ENCODE measurements around the gene RAD51. TPM values are rescaled to one million over a fixed set of nuclear protein-coding genes. Genes with fewer than 3 reads are reported as not detected.

Gene RAD51
- total and polyA plus RNA-seq, 7 experiments from 2014 or later = 0.34 to 51.5 (median 0.66) TPM

GRCh38 chr15:40770147-40770721 lies 75.3 kb downstream of the RAD51 start:
- H3K4me1 ChIP-seq (ENCODE audit: control insufficient read depth in 2 of 2, insufficient read depth in 2 of 2, low read length in 2 of 2) = peaks cover 3 to 20% of the 10 kb centered on the region in 2 donors
- Mint-ChIP-seq H3K9me3 (no peaks in the 10 kb centered on the region), H3K27me3 (no peaks in the 10 kb centered on the region), H3K4me1 (peaks cover 22 to 39% (median 28%) of the 10 kb centered on the region in 7 donors), H3K4me3 (peak overlapping the region in 8 of 10 donors; percentile 29 to 73 (median 58)), H3K27ac (peak overlapping the region; percentile 80 to 93 (median 88)), H3K36me3 (peaks cover 0 to 16% (median 8%) of the 10 kb centered on the region in 5 donors)
- ATAC-seq (no peak), DNase-seq (no peak)
- H3K4me3 ChIP-seq (ENCODE audit: low read length) = no peak overlapping the region
- ChIA-PET CTCF (interaction anchor here (0.7 to 2.1 kb wide), 3 partner anchors 12 to 26 kb away, joined by 3 to 10 read pairs (median 6); no protein-coding TSS in a partner anchor), POLR2A (interaction anchor here (2.7 kb wide), 1 partner anchor 75 kb away, joined by 13 read pairs; the partner anchor contains the start of gene RAD51)
- intact Hi-C loops (cut with micrococcal nuclease) = no loop called here
- no peaks in the 10 kb centered on the region for H3K27me3 ChIP-seq (ENCODE audit: control insufficient read depth in 2 of 2, insufficient read depth in 2 of 2, low read length in 2 of 2)
- peaks cover 0 to 52% (median 8%) of the 10 kb centered on the region in 3 experiments for H3K36me3 ChIP-seq (ENCODE audit: control insufficient read depth in 2 of 3, insufficient read depth in 3 of 3, low read length in 3 of 3)
- peak overlapping the region; percentile 59 for H3K27ac ChIP-seq (ENCODE audit: low read depth, low read length)
- no peaks in the 10 kb centered on the region for H3K9me3 ChIP-seq (ENCODE audit: control insufficient read depth in 2 of 3, low read length in 3 of 3)

GRCh38 chr15:40771242-40771641 lies 76.3 kb downstream of the RAD51 start:
- CTCF ChIA-PET = interaction anchor here (0.6 to 2.1 kb wide), 2 partner anchors 11 to 18 kb away, joined by 3 to 10 read pairs; no protein-coding TSS in a partner anchor
- peaks cover 0 to 16% (median 8%) of the 10 kb centered on the region in 5 donors for H3K36me3 Mint-ChIP-seq

GRCh38 chr15:40772014-40772413 lies 77.0 kb downstream of the RAD51 start:
- Histone ChIP-seq H3K4me3 (ENCODE audit: low read length) (no peak overlapping the region), H3K4me1 (ENCODE audit: control insufficient read depth in 2 of 2, insufficient read depth in 2 of 2, low read length in 2 of 2) (peaks cover 7 to 17% of the 10 kb centered on the region in 2 donors), H3K27me3 (ENCODE audit: control insufficient read depth in 2 of 2, insufficient read depth in 2 of 2, low read length in 2 of 2) (no peaks in the 10 kb centered on the region), H3K9me3 (ENCODE audit: control insufficient read depth in 2 of 3, low read length in 3 of 3) (no peaks in the 10 kb centered on the region), H3K27ac (ENCODE audit: low read depth, low read length) (no peak overlapping the region), H3K36me3 (ENCODE audit: control insufficient read depth in 2 of 3, insufficient read depth in 3 of 3, low read length in 3 of 3) (peaks cover 0 to 68% (median 18%) of the 10 kb centered on the region in 3 experiments)
- H3K4me1 Mint-ChIP-seq = peaks cover 19 to 33% (median 24%) of the 10 kb centered on the region in 7 donors
- H3K27me3 Mint-ChIP-seq = no peaks in the 10 kb centered on the region
- no peaks in the 10 kb centered on the region for H3K9me3 Mint-ChIP-seq
- ATAC-seq = no peak
- peaks cover 0 to 23% (median 8%) of the 10 kb centered on the region in 5 donors for H3K36me3 Mint-ChIP-seq
- H3K4me3 Mint-ChIP-seq = no peak overlapping the region
- CTCF ChIA-PET = interaction anchor here (2.1 kb wide), 1 partner anchor 10 kb away, joined by 10 read pairs; no protein-coding TSS in a partner anchor
- intact Hi-C loops (cut with micrococcal nuclease) = no loop called here
- POLR2A ChIA-PET = no interaction called here
- peak overlapping the region in 1 of 9 donors; percentile 36 for H3K27ac Mint-ChIP-seq
- DNase-seq = no peak

More at GRCh38 chr15:40771242-40771641, 76.3 kb downstream of the RAD51 start:
- peaks cover 0 to 63% (median 18%) of the 10 kb centered on the region in 3 experiments for H3K36me3 ChIP-seq (ENCODE audit: control insufficient read depth in 2 of 3, insufficient read depth in 3 of 3, low read length in 3 of 3)
- intact Hi-C loops (cut with micrococcal nuclease) = no loop called here
- ATAC-seq (no peak), DNase-seq (no peak)
- H3K4me3 ChIP-seq (ENCODE audit: low read length) = no peak overlapping the region
- H3K4me1 ChIP-seq (ENCODE audit: control insufficient read depth in 2 of 2, insufficient read depth in 2 of 2, low read length in 2 of 2) = peaks cover 0 to 17% of the 10 kb centered on the region in 2 donors
- no peak overlapping the region for H3K27ac ChIP-seq (ENCODE audit: low read depth, low read length)
- H3K9me3 Mint-ChIP-seq = no peaks in the 10 kb centered on the region
- no peaks in the 10 kb centered on the region for H3K27me3 Mint-ChIP-seq
- H3K27ac Mint-ChIP-seq = peak overlapping the region in 1 of 9 donors; percentile 25
- POLR2A ChIA-PET = interaction anchor here (2.7 kb wide), 1 partner anchor 76 kb away, joined by 13 read pairs; the partner anchor contains the start of gene RAD51
- no peaks in the 10 kb centered on the region for H3K9me3 ChIP-seq (ENCODE audit: control insufficient read depth in 2 of 3, low read length in 3 of 3)
- no peak overlapping the region for H3K4me3 Mint-ChIP-seq
- H3K4me1 Mint-ChIP-seq = peaks cover 17 to 29% (median 23%) of the 10 kb centered on the region in 7 donors
- H3K27me3 ChIP-seq (ENCODE audit: control insufficient read depth in 2 of 2, insufficient read depth in 2 of 2, low read length in 2 of 2) = no peaks in the 10 kb centered on the region

- ATAC-seq (no peak), DNase-seq (no peak)
- POLR2A ChIA-PET = no interaction called here
- H3K9me3 Mint-ChIP-seq = no peaks in the 10 kb centered on the region
- H3K4me3 Mint-ChIP-seq = no peak overlapping the region
- Histone ChIP-seq H3K4me1 (ENCODE audit: control insufficient read depth in 2 of 2, insufficient read depth in 2 of 2, low read length in 2 of 2) (peaks cover 11 to 15% of the 10 kb centered on the region in 2 donors), H3K27ac (ENCODE audit: low read depth, low read length) (no peak overlapping the region), H3K36me3 (ENCODE audit: control insufficient read depth in 2 of 3, insufficient read depth in 3 of 3, low read length in 3 of 3) (peaks cover 0 to 68% (median 18%) of the 10 kb centered on the region in 3 experiments), H3K9me3 (ENCODE audit: control insufficient read depth in 2 of 3, low read length in 3 of 3) (no peaks in the 10 kb centered on the region), H3K27me3 (ENCODE audit: control insufficient read depth in 2 of 2, insufficient read depth in 2 of 2, low read length in 2 of 2) (no peaks in the 10 kb centered on the region), H3K4me3 (ENCODE audit: low read length) (no peak overlapping the region)
- peaks cover 17 to 31% (median 19%) of the 10 kb centered on the region in 7 donors for H3K4me1 Mint-ChIP-seq
- CTCF ChIA-PET = interaction anchor here (1.0 kb wide), 1 partner anchor 9 kb away, joined by 3 read pairs; no protein-coding TSS in a partner anchor
- intact Hi-C loops (cut with micrococcal nuclease) = no loop called here
- no peaks in the 10 kb centered on the region for H3K27me3 Mint-ChIP-seq
- H3K36me3 Mint-ChIP-seq = peaks cover 0 to 24% (median 8%) of the 10 kb centered on the region in 5 donors
- H3K27ac Mint-ChIP-seq = peak overlapping the region in 2 of 9 donors; percentile 13 to 33
Measured at GRCh38 chr15:40773496-40773895, 78.5 kb downstream of the RAD51 start.

- Mint-ChIP-seq H3K36me3 (peaks cover under 1 to 25% (median 8%) of the 10 kb centered on the region in 5 donors), H3K4me1 (peaks cover 13 to 27% (median 15%) of the 10 kb centered on the region in 7 donors), H3K27me3 (no peaks in the 10 kb centered on the region), H3K9me3 (no peaks in the 10 kb centered on the region), H3K27ac (peak overlapping the region in 1 of 9 donors; percentile 33), H3K4me3 (no peak overlapping the region)
- ChIA-PET POLR2A (no interaction called here), CTCF (interaction anchor here (1.0 kb wide), 1 partner anchor 8 kb away, joined by 3 read pairs; no protein-coding TSS in a partner anchor)
- Histone ChIP-seq H3K36me3 (ENCODE audit: control insufficient read depth in 2 of 3, insufficient read depth in 3 of 3, low read length in 3 of 3) (peaks cover 4 to 72% (median 18%) of the 10 kb centered on the region in 3 experiments), H3K4me1 (ENCODE audit: control insufficient read depth in 2 of 2, insufficient read depth in 2 of 2, low read length in 2 of 2) (peaks cover 11% of the 10 kb centered on the region in 2 donors), H3K9me3 (ENCODE audit: control insufficient read depth in 2 of 3, low read length in 3 of 3) (no peaks in the 10 kb centered on the region), H3K4me3 (ENCODE audit: low read length) (no peak overlapping the region), H3K27ac (ENCODE audit: low read depth, low read length) (no peak overlapping the region), H3K27me3 (ENCODE audit: control insufficient read depth in 2 of 2, insufficient read depth in 2 of 2, low read length in 2 of 2) (no peaks in the 10 kb centered on the region)
- ATAC-seq (no peak), DNase-seq (no peak)
- intact Hi-C loops (cut with micrococcal nuclease) = no loop called here
Measured at GRCh38 chr15:40773902-40774301, 78.9 kb downstream of the RAD51 start.

GRCh38 chr15:40775007-40775406 lies 80.0 kb downstream of the RAD51 start:
- intact Hi-C loops (cut with micrococcal nuclease) = no loop called here
- H3K27me3 Mint-ChIP-seq = no peaks in the 10 kb centered on the region
- ATAC-seq = no peak
- peaks cover 3 to 32% (median 11%) of the 10 kb centered on the region in 5 donors for H3K36me3 Mint-ChIP-seq
- Histone ChIP-seq H3K9me3 (ENCODE audit: control insufficient read depth in 2 of 3, low read length in 3 of 3) (no peaks in the 10 kb centered on the region), H3K36me3 (ENCODE audit: control insufficient read depth in 2 of 3, insufficient read depth in 3 of 3, low read length in 3 of 3) (peaks cover 7 to 83% (median 18%) of the 10 kb centered on the region in 3 experiments), H3K27me3 (ENCODE audit: control insufficient read depth in 2 of 2, insufficient read depth in 2 of 2, low read length in 2 of 2) (no peaks in the 10 kb centered on the region), H3K4me3 (ENCODE audit: low read length) (no peak overlapping the region), H3K4me1 (ENCODE audit: control insufficient read depth in 2 of 2, insufficient read depth in 2 of 2, low read length in 2 of 2) (peaks cover 0 to 11% of the 10 kb centered on the region in 2 donors), H3K27ac (ENCODE audit: low read depth, low read length) (no peak overlapping the region)
- peak overlapping the region in 1 of 9 donors; percentile 62 for H3K27ac Mint-ChIP-seq
- no peak for DNase-seq
- no peak overlapping the region for H3K4me3 Mint-ChIP-seq
- CTCF ChIA-PET = no interaction called here
- no peaks in the 10 kb centered on the region for H3K9me3 Mint-ChIP-seq
- POLR2A ChIA-PET = no interaction called here
- peaks cover 3 to 16% (median 4%) of the 10 kb centered on the region in 7 donors for H3K4me1 Mint-ChIP-seq
